NB4 (cell line): ENCODE data around the gene SSNA1.
A peak's percentile ranks its signal among the peaks of the same experiment; 100 is the strongest.

ENCODE experiments used
- DNase-seq: peaks from one replicate; pipeline ENCODE4 v3.0.0; 2010; ENCODE audit warnings: low read depth
- H3K4me3 ChIP-seq: one replicate; pipeline ENCODE4 v1.5.1; 2011; ENCODE audit warnings: mild to moderate bottlenecking, low read depth, low read length, moderate library complexity
- MYC ChIP-seq: IDR thresholded peaks from 2 replicates; pipeline ENCODE4 v1.6.1; 2011; ENCODE audit warnings: low read depth, low read length
- POLR2A ChIP-seq: IDR thresholded peaks from 2 replicates; pipeline ENCODE4 v1.6.1; 2011; ENCODE audit warnings: mild to moderate bottlenecking; ENCODE audit not compliant: insufficient read length; ENCODE audit errors: extremely low read depth
- TF ChIP-seq, protein P1 (sequence below): IDR thresholded peaks from one replicate; pipeline ENCODE4 v1.5.1; 2012; ENCODE audit warnings: low read depth, low read length
- TF ChIP-seq, protein P2 (sequence below): IDR thresholded peaks from 2 replicates; pipeline ENCODE4 v1.6.1; 2011; ENCODE audit warnings: low read depth, low read length

Gene SSNA1

DNA sequence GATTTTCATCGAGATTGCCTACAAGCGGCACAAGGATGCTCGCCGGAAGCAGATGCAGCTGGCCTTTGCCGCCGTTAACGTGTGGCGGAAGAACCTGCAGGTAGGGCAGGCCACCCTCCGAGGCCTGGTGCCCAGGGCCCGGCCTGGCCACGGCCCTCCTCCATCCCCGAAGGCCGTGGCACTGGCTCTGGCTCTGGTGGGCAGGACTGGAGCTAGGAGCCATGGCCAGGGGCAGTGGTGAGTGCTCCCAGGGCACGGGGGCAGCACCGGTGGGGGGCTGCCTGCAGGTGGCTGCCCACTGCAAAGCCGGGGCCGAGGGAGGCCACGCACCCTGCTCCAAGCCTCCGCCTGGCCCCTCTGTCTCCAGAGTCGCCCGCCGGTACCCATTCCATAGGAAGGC, 24.7 kb upstream of the SSNA1 start:
- DNase-seq, result no peak
- TF ChIP-seq, protein P1, sequence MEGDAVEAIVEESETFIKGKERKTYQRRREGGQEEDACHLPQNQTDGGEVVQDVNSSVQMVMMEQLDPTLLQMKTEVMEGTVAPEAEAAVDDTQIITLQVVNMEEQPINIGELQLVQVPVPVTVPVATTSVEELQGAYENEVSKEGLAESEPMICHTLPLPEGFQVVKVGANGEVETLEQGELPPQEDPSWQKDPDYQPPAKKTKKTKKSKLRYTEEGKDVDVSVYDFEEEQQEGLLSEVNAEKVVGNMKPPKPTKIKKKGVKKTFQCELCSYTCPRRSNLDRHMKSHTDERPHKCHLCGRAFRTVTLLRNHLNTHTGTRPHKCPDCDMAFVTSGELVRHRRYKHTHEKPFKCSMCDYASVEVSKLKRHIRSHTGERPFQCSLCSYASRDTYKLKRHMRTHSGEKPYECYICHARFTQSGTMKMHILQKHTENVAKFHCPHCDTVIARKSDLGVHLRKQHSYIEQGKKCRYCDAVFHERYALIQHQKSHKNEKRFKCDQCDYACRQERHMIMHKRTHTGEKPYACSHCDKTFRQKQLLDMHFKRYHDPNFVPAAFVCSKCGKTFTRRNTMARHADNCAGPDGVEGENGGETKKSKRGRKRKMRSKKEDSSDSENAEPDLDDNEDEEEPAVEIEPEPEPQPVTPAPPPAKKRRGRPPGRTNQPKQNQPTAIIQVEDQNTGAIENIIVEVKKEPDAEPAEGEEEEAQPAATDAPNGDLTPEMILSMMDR, result no peak
- TF ChIP-seq, protein P2, sequence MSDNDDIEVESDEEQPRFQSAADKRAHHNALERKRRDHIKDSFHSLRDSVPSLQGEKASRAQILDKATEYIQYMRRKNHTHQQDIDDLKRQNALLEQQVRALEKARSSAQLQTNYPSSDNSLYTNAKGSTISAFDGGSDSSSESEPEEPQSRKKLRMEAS, result no peak
- no peak overlapping the region for H3K4me3 ChIP-seq

DNA sequence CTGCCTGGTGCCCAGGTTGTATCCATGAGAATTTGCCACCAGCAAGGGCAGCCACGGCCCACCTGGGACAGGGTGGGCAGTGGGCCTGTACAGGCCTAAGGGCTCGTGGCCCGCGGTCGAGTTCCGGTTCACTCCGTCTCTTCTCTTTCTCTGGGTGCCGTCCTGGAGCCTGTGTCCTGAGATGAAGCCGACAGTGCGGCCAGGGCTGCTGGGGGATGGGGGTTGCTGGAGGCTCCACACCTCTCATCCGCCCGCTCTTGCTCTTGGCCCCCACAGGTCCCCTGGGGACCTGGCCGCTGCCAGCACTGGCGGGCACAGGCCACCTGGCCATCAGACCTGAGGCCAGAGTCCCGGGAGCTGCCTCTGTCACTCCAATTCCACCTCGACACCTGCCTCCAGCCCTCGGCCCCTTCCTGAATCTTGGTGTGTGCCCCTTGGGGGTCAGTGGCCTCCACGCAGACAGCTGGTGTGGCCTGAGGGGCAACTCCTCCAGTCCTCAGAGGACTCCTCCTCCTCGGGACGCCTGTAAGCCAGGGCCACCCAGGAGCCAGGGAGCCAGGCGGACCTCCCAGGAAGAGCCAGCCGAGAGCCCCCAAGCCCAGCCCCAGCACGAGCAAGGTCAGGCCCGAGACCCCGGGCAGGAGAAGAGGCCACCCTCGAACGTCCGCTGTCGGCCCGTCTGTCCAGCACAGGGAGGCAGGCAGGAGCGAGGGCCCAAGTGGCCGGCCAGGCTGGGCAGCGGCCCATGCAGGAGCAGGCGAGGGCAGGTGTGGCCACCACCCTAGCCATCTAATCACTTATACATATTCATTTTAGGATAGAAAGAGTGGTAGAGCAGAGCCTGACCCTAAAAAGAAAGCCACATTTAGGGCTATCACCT, 23.9 kb upstream of the SSNA1 start:
- TF ChIP-seq, protein P1, result no peak
- TF ChIP-seq, protein P2, result no peak
- no peak for TF ChIP-seq MYC
- TF ChIP-seq POLR2A, result no peak
- no peak for DNase-seq
- no peak overlapping the region for H3K4me3 ChIP-seq

DNA sequence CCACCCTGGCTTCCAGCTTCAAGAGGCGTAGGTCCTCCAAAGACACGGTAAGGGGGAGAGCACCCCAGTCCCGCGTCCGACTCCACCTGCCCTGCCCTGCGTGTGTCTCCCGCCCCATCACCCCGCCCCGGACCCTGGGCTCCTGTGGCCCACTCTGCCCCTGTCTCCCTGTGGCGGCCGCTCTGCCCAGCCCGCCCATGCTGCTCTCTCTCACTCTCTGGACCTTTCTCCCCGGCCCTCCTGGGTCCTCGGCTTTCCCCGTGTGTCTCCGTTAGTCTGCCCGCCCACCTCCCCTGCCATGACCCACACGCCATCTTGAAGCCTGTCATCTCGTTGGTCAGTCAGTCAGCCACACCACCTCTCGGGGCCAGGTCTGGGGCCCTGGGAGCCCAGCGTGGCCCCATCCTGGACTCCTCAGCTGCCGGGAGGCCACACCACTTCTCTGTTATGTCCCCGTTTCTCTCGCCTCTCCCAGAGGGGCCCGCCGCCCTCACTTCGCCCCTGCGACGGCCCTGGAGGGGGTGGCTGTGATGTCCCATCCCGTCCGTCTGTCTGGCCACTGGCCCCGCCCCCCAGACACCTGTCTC, 23.1 kb upstream of the SSNA1 start:
- H3K4me3 ChIP-seq, result no peak overlapping the region
- TF ChIP-seq POLR2A, result no peak
- TF ChIP-seq, protein P1, result no peak
- TF ChIP-seq MYC, result no peak
- TF ChIP-seq, protein P2, result no peak
- no peak for DNase-seq

DNA sequence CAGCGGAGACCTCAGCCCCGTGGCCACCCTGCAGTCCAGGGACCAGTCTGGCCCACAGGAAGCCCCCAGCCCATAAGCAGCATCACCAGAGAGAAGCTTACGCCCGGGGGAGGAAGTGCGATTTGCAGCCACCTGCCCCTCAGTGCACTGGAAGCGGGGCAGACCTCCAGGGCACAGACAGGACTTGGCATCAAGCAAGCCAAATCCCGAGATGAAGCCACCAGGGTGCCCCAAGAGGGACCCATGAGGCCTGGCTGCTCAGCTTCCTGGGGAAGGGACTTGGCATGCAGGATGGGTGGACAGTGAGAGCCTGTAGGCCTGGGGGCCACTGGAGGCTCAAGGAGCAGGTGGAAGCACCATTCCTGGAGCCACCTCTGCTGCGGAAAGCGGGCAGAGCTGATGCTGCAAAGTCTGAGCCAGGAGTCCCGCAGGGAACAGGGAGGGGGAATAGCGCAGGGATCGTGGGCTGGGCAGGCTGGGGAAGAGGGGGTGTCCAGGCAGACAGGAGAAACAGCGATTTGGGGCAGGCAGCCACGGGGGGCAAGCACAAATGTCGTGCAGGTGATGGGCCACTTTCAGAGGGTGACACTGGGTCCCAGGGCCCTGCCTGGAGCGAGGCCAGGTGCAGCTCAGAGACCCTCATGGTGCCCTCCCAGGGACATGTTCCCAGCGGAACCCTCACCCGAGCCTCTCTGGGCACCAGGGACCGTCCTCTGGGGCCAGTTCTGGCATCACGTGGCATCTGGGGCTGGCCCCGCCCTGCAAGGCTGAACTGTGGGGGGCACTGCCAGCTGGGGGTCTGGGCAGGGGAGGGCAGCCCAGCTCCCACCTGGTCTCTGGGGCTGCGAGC, 21.9 kb upstream of the SSNA1 start:
- H3K4me3 ChIP-seq, result no peak overlapping the region
- DNase-seq, result no peak
- TF ChIP-seq, protein P1, result no peak
- TF ChIP-seq MYC (no peak), POLR2A (no peak)
- TF ChIP-seq, protein P2, result no peak

DNA sequence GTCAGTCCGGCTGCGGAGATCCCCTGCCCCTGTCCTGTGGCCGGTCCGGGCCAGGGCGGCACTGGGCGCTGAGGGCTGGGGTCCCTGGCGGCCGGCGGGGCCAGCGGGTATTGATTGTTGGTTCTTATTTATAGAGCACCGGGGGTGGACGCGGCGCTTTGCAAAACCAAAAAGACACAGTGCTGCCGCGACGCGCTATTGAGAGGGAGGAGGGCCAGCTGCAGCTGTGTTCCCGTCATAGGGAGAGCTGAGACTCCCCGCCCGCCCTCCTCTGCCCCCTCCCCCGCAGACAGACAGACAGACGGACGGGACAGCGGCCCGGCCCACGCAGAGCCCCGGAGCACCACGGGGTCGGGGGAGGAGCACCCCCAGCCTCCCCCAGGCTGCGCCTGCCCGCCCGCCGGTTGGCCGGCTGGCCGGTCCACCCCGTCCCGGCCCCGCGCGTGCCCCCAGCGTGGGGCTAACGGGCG, 21.2 kb upstream of the SSNA1 start:
- DNase-seq, result peak; percentile 39
- no peak for TF ChIP-seq MYC
- TF ChIP-seq, protein P1, result no peak
- TF ChIP-seq, protein P2, result no peak
- no peak for TF ChIP-seq POLR2A
- no peak overlapping the region for H3K4me3 ChIP-seq
